Skeletal muscle satellite cell (primary cell): ENCODE measurements around the gene ATAD1.
"Not testable (repeated sequence)": the region's sequence is repeated elsewhere in the genome, so short reads cannot be mapped to it uniquely, and the experiment has no call there.

ENCODE experiments used
- H3K27me3 ChIP-seq: 2 replicates; pipeline ENCODE4 v1.7.0; 2013; ENCODE audit warnings: low read length; ENCODE audit not compliant: control insufficient read depth, insufficient read depth
- H3K36me3 ChIP-seq: 2 replicates; pipeline ENCODE4 v1.7.0; 2013; ENCODE audit warnings: mild to moderate bottlenecking, control low read depth, low read length; ENCODE audit not compliant: insufficient read depth
- H3K4me1 ChIP-seq: 2 replicates; pipeline ENCODE4 v1.7.0; 2013; ENCODE audit warnings: low read length; ENCODE audit not compliant: control insufficient read depth, insufficient read depth
- H3K4me2 ChIP-seq: 2 replicates; pipeline ENCODE4 v1.7.0; 2013; ENCODE audit warnings: mild to moderate bottlenecking, low read length
- H3K4me3 ChIP-seq: 2 replicates; pipeline ENCODE4 v1.7.0; 2013; ENCODE audit warnings: low read length
- H3K9ac ChIP-seq: 2 replicates; pipeline ENCODE4 v1.7.0; 2013; ENCODE audit warnings: mild to moderate bottlenecking, low read depth, low read length, moderate library complexity
- H3K9me3 ChIP-seq: replicated peaks from 2 replicates; pipeline ENCODE4 v1.7.0; 2013; ENCODE audit warnings: mild to moderate bottlenecking, control low read depth, low read length

Gene ATAD1

DNA sequence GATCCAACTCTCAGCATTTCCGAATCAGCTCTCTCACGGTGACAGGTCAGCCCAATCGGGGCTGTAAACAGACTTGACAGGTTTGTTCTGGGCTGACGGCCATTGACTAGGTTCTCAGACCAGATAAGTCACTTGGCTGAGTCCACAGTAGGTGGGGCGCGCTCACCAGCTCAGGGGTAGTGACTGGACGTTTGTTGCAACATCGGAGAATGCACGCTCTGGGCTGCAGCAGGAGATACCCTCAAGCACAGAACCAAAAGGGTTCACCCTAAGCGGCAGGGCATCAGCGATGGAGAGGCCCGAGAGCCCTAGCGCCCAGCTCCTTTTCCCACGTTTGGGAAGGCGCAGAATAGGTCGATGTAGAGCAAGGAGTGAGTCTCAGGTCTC is 43.5 kb upstream of the ATAD1 start:
- H3K4me3 ChIP-seq = peak overlapping the region; percentile 92
- H3K9ac ChIP-seq = peak overlapping the region; percentile 89
- H3K36me3 ChIP-seq = no peaks in the 10 kb centered on the region

DNA sequence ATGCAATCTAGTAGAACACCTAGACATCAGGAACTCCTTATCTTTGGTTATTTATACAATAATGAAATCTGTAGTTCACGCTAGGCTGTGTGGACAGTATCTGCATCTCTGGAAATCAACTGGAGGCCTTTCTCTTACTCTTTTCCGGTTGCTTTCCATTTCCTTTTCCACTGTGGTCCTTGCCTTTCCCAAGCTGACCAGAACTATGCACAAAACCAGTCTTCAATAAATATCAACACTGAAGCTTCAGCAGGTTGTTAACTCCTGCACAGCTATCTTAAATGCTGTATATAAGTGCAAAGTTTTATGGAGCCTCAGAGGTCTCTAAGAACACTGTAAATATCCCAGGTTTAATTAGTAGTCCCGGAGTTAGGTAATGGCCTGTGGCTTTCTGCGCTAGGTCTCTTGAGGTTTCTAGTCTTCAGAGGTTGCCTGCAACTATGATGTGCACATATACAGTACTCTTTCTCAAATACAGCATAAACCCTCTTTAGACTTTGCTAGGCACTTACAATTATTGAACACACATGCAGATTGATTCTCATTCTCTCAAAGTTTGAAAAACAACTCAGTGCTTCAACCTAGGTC is 42.9 kb upstream of the ATAD1 start:
- no peak overlapping the region for H3K4me3 ChIP-seq
- no peaks in the 10 kb centered on the region for H3K9me3 ChIP-seq
- H3K4me1 ChIP-seq = peaks cover 8% of the 10 kb centered on the region
- H3K4me2 ChIP-seq = peak overlapping the region; percentile 100
- H3K9ac ChIP-seq = no peak overlapping the region
- no peaks in the 10 kb centered on the region for H3K36me3 ChIP-seq
- no peaks in the 10 kb centered on the region for H3K27me3 ChIP-seq

More for the DNA sequence above, 43.5 kb upstream of the ATAD1 start:
- H3K4me2 ChIP-seq = peak overlapping the region; percentile 100
- peaks cover 8% of the 10 kb centered on the region for H3K4me1 ChIP-seq
- no peaks in the 10 kb centered on the region for H3K27me3 ChIP-seq
- H3K9me3 ChIP-seq = no peaks in the 10 kb centered on the region

DNA sequence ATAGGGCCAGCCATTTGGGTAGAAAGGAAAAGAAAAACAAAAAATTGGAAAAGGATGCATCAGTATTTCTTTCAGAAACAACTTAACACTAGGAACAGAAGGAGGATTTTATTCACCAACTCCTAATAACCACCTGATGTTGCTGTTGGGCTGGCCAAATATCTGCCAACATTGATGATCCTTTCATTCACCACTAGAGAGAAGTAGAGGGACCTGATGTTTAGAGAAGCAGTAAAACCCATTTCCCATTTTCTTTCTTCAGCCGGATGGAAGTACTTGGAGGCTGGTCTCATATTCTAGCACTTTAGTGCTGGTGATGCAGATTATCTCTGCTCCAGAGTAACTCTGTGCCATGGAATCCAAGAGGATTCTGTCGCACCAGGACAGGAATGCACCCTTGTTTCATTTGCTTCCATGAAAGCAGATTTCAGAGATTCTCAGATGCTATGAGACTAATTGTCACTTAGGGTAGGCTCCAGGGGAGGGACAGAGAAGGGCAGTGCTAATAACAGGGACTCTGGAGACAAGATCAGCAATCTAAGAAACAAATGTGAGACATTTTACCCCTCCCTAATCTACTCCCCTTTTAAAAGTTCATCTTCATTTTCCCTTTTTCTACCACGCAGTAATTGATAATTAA is 42.2 kb upstream of the ATAD1 start:
- Histone ChIP-seq H3K9me3 (no peaks in the 10 kb centered on the region), H3K4me1 (peaks cover 8% of the 10 kb centered on the region), H3K9ac (no peak overlapping the region), H3K4me2 (no peak overlapping the region), H3K27me3 (no peaks in the 10 kb centered on the region), H3K36me3 (no peaks in the 10 kb centered on the region), H3K4me3 (no peak overlapping the region)

DNA sequence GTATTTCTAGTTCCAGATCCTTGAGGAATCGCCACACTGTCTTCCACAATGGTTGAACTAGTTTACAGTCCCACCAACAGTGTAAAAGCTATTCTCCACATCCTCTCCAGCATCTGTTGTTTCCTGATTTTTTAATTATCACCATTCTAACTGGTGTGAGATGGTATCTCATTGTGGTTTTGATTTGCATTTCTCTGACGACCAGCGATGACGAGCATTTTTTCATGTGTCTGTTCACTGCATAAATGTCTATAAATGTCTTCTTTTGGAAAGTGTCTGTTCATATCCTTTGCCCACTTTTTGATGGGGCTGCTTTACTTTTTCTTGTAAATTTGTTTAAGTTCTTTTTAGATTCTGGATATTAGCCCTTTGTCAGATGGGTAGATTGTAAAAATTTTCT is 37.6 kb upstream of the ATAD1 start:
- not testable (repeated sequence) for H3K27me3 ChIP-seq, H3K4me3 ChIP-seq, H3K9me3 ChIP-seq, H3K4me1 ChIP-seq, H3K4me2 ChIP-seq, H3K36me3 ChIP-seq, H3K9ac ChIP-seq

DNA sequence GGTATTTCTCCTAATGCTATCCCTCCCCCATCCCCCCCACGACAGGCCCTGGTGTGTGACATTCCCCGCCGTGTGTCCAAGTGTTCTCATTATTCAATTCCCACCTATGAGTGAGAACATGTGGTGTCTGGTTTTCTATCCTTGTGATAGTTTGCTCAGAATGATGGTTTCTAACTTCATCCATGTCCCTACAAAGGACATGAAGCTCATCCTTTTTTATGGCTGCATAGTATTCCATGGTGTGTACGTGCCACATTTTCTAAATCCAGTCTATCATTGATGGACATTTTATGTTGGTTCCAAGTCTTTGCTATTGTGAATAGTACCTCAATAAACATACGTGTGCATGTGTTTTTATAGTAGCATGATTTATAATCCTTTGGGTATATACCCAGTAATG is 37.2 kb upstream of the ATAD1 start:
- not testable (repeated sequence) for H3K9ac ChIP-seq, H3K4me1 ChIP-seq, H3K9me3 ChIP-seq, H3K4me3 ChIP-seq, H3K36me3 ChIP-seq, H3K27me3 ChIP-seq, H3K4me2 ChIP-seq

DNA sequence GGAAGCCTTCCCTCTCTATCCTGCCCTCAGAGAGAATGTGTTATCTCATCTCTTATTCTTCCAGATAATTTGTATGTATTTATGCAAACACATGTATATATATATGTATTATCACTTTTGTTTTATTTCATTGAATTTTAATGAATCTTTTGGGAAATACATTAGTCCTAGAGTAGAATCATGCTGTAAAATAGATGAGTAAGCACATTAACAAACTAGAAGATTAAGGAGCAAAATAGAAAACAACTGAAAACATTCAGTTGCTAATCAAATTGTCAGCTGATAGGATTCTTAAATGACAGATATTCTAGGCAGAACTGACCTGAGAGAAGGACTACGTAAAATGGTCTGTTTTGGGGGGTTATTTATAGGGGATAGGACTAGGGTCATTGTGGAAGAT is 34.1 kb upstream of the ATAD1 start:
- no peak overlapping the region for H3K4me3 ChIP-seq
- H3K36me3 ChIP-seq = no peaks in the 10 kb centered on the region
- no peaks in the 10 kb centered on the region for H3K4me1 ChIP-seq
- no peaks in the 10 kb centered on the region for H3K27me3 ChIP-seq
- no peak overlapping the region for H3K9ac ChIP-seq
- no peaks in the 10 kb centered on the region for H3K9me3 ChIP-seq
- no peak overlapping the region for H3K4me2 ChIP-seq

DNA sequence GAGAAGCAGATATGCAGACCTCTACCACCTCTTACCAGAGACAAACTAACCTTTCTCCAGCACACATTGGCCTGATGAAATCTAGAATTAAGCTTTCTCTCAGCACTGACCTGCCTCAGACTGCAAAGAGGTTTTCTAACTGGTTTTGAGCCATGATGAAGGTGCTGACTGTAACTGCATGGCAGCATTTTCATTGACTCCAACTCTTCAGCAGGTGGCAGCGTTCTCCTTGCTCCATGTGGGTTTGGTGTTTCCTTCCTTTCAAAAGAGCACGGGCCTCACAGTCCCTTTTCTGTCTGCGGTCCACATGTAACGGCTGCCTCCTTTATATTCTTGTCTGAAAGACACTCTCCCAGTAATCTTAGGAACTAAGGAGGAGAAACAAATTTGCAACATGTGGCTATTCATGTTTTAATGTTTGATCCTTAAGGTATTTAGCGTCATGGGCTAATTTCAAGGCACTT is 32.7 kb upstream of the ATAD1 start:
- Histone ChIP-seq H3K4me2 (no peak overlapping the region), H3K9me3 (no peaks in the 10 kb centered on the region), H3K9ac (no peak overlapping the region), H3K4me3 (no peak overlapping the region), H3K4me1 (peaks cover 6% of the 10 kb centered on the region), H3K36me3 (no peaks in the 10 kb centered on the region), H3K27me3 (no peaks in the 10 kb centered on the region)

DNA sequence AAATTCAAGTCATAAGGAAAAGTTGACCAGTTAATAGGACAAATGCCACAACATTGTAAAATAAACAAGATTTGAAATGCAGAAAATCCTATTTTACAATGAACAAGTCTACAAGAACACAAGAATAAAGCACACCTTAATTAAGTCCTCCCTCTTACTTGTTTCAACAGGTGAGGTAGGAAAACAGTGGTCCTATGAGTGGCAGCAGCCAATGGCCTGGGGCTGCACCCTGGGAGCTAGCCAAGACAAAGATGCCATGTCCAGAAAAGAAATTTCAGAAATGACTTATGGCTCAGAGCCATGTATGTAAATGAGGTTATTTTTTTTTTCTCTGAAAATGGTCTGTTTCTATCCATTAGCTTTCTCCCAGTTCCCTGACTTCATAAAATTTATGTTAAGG is 31.0 kb upstream of the ATAD1 start:
- Histone ChIP-seq H3K4me1 (peaks cover 10% of the 10 kb centered on the region), H3K9ac (no peak overlapping the region), H3K27me3 (no peaks in the 10 kb centered on the region), H3K36me3 (no peaks in the 10 kb centered on the region), H3K4me3 (no peak overlapping the region), H3K9me3 (no peaks in the 10 kb centered on the region), H3K4me2 (no peak overlapping the region)

DNA sequence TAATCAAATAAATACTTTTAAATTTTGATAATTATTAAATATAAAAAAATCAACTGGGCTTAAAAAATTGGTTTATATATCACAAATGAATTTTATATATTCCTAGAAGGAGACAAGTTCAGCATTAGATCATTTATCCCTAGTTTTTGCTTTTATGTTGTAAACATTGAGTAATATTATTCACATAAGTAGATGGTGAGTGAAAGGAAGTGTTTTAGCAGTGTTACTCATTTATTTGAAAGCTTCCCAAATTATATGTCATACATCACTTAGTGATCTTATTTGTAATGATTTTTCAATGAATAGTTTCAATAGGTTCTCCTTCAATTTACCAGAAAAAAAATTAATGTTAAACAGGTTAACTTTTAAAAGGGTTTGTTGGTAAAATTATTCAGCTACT is 29.5 kb upstream of the ATAD1 start:
- Histone ChIP-seq H3K4me1 (peaks cover 18% of the 10 kb centered on the region), H3K36me3 (no peaks in the 10 kb centered on the region), H3K4me3 (no peak overlapping the region), H3K4me2 (no peak overlapping the region), H3K9me3 (no peaks in the 10 kb centered on the region), H3K27me3 (no peaks in the 10 kb centered on the region), H3K9ac (no peak overlapping the region)

DNA sequence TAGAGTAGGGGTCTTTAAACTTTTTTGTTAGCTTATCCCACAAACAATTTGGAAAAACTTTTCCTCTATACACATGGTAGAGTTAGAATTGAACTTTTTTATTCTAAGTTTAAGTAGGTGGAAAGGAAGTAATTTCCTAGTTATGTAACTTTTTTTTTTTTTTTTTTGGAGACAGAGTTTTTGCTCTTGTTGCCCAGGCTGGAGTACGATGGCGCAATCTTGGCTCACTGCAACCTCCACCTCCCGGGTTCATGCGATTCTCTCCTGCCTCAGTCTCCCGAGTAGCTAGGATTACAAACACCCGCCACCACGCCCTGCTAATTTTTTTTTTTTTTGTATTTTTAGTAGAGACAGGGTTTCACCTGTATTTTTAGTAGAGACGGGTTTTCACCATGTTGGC is 28.7 kb upstream of the ATAD1 start:
- peaks cover 22% of the 10 kb centered on the region for H3K4me1 ChIP-seq
- H3K36me3 ChIP-seq, H3K9ac ChIP-seq, H3K4me3 ChIP-seq, H3K27me3 ChIP-seq, H3K9me3 ChIP-seq, H3K4me2 ChIP-seq: not testable (repeated sequence)

DNA sequence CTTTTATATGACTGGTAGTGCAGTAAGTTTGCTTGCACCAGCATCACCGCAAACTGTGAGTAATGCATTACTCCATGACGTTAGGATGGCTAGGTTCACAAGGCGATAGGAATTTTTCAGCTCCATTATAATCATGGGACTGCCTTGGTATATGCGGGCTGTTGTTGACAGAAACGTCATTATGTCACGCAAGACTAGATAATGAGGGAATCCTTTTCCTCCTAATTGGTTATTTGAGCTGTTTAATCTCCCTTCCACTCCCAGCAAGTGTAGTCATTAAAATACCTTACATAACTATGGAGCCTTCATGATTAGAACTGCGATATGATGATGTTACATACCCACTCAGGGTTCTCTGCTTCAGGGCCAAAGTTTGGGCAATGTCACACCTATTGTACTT is 28.0 kb upstream of the ATAD1 start:
- Histone ChIP-seq H3K4me2 (no peak overlapping the region), H3K36me3 (no peaks in the 10 kb centered on the region), H3K9me3 (no peaks in the 10 kb centered on the region)

DNA sequence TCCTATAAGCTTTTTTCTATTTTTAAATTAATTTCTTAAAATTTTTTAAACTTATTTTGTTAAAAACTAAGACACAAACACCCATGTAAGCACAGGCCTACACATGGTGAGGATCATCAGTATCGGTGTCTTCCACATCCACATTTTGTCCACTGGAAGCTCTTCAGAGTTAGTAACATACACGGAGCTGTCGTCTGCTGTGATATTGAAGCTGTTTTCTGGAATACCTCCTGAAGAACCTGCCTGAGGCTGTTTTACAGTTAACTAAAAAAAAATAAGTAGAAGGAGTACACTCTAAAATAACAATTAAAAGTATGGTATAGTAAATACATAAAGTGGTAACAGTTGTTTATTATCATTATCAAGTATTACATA is 27.6 kb upstream of the ATAD1 start:
- peaks cover 22% of the 10 kb centered on the region for H3K4me1 ChIP-seq
- no peak overlapping the region for H3K9ac ChIP-seq
- no peak overlapping the region for H3K4me2 ChIP-seq

More for the DNA sequence above, 28.0 kb upstream of the ATAD1 start:
- H3K27me3 ChIP-seq = no peaks in the 10 kb centered on the region
- peaks cover 22% of the 10 kb centered on the region for H3K4me1 ChIP-seq
- no peak overlapping the region for H3K9ac ChIP-seq
- no peak overlapping the region for H3K4me3 ChIP-seq

More for the DNA sequence above, 27.6 kb upstream of the ATAD1 start:
- Histone ChIP-seq H3K4me3 (no peak overlapping the region), H3K27me3 (no peaks in the 10 kb centered on the region), H3K9me3 (no peaks in the 10 kb centered on the region), H3K36me3 (no peaks in the 10 kb centered on the region)
